ENCODE measurements around the gene ENGASE.
"Not testable (repeated sequence)": the region's sequence is repeated elsewhere in the genome, so short reads cannot be mapped to it uniquely, and the experiment has no call there.

ENGASE gene

GRCh38 chr17:79053251-79053925, 21.2 kb upstream of the ENGASE start:
- DNase-seq: no peak

GRCh38 chr17:79054200-79054960, 20.2 kb upstream of the ENGASE start:
- DNase-seq: no peak

- no peak for DNase-seq
These were observed 19.4 kb upstream of the ENGASE start for GRCh38 chr17:79055197-79055596.

- DNase-seq: no peak
These were observed 16.8 kb upstream of the ENGASE start for GRCh38 chr17:79057737-79058385.

- DNase-seq: no peak
These were observed 11.9 kb upstream of the ENGASE start for GRCh38 chr17:79062691-79063090.

GRCh38 chr17:79064026-79064425, 10.6 kb upstream of the ENGASE start:
- DNase-seq: no peak

- no peak for DNase-seq
These were observed 9.4 kb upstream of the ENGASE start for GRCh38 chr17:79065105-79065670.

- no peak for DNase-seq
These were observed 7.7 kb upstream of the ENGASE start for GRCh38 chr17:79066963-79067362.

- no peak for DNase-seq
These were observed 4.3 kb upstream of the ENGASE start for GRCh38 chr17:79070266-79070880.

GRCh38 chr17:79071161-79071740, 3.4 kb upstream of the ENGASE start:
- DNase-seq: no peak

GRCh38 chr17:79072544-79072943, 2.1 kb upstream of the ENGASE start:
- DNase-seq: no peak

GRCh38 chr17:79073016-79073705, 1.5 kb upstream of the ENGASE start:
- DNase-seq: no peak

GRCh38 chr17:79073706-79074088, 927 bp upstream of the ENGASE start:
- no peak for DNase-seq

GRCh38 chr17:79074121-79074648, 439 bp upstream of the ENGASE start:
- not testable (repeated sequence) for DNase-seq

GRCh38 chr17:79075446-79075750, 774 bp downstream of the ENGASE start:
- DNase-seq: no peak

- DNase-seq: no peak
These were observed 1.3 kb downstream of the ENGASE start for GRCh38 chr17:79075861-79076406.

- DNase-seq: no peak
These were observed 3.0 kb downstream of the ENGASE start for GRCh38 chr17:79077587-79077986.

GRCh38 chr17:79078476-79079190, 4.0 kb downstream of the ENGASE start:
- no peak for DNase-seq

GRCh38 chr17:79079421-79080200, 5.0 kb downstream of the ENGASE start:
- DNase-seq: no peak

- DNase-seq: no peak
These were observed 5.7 kb downstream of the ENGASE start for GRCh38 chr17:79080349-79080748.
